Loucy (cell line): ENCODE measurements around the gene HOMEZ.
"Not testable (repeated sequence)": the region's sequence is repeated elsewhere in the genome, so short reads cannot be mapped to it uniquely, and the experiment has no call there.

ENCODE experiments used
- H2AFZ ChIP-seq: fragments of 200-600 bp; sonication (generic); 2 replicates; pipeline ENCODE4 v1.6.0; 2016; ENCODE audit warnings: antibody characterized with exemption, mild to moderate bottlenecking, low read length, moderate library complexity
- H3F3A ChIP-seq: fragments of 200-600 bp; 2 replicates; pipeline ENCODE4 v1.6.0; 2016; ENCODE audit warnings: antibody characterized with exemption, low read depth, mild to moderate bottlenecking
- H3K27me3 ChIP-seq: fragments of 200-600 bp; sonication (generic); 2 replicates; pipeline ENCODE4 v1.6.1; 2014; ENCODE audit warnings: low read length, mild to moderate bottlenecking; ENCODE audit not compliant: insufficient read depth, poor library complexity, severe bottlenecking
- H3K36me3 ChIP-seq: fragments of 200-600 bp; sonication (generic); 2 replicates; pipeline ENCODE4 v1.6.1; 2016; ENCODE audit warnings: low read length; ENCODE audit not compliant: insufficient read depth
- H3K4me1 ChIP-seq: fragments of 200-600 bp; sonication (generic); 2 replicates; pipeline ENCODE4 v1.5.1; 2014; ENCODE audit warnings: low read length, mild to moderate bottlenecking; ENCODE audit not compliant: insufficient read depth, poor library complexity, severe bottlenecking
- H3K4me2 ChIP-seq: fragments of 200-600 bp; sonication (generic); 2 replicates; pipeline ENCODE4 v1.6.0; 2014; ENCODE audit warnings: antibody characterized with exemption, low read length, low read depth, mild to moderate bottlenecking; ENCODE audit not compliant: poor library complexity, severe bottlenecking
- H3K4me3 ChIP-seq: fragments of 200-600 bp; sonication (generic); 2 replicates; pipeline ENCODE4 v1.5.1; 2014; ENCODE audit warnings: low read length, mild to moderate bottlenecking, mixed read lengths; ENCODE audit not compliant: poor library complexity, severe bottlenecking
- H3K79me2 ChIP-seq: fragments of 200-600 bp; sonication (generic); 2 replicates; pipeline ENCODE4 v1.6.1; 2014; ENCODE audit warnings: low read length; ENCODE audit not compliant: insufficient read depth
- H3K9ac ChIP-seq: fragments of 200-600 bp; sonication (generic); 2 replicates; pipeline ENCODE4 v1.6.0; 2014; ENCODE audit warnings: mild to moderate bottlenecking, low read depth, low read length, moderate library complexity; ENCODE audit not compliant: poor library complexity, severe bottlenecking
- H3K9me2 ChIP-seq: fragments of 200-600 bp; sonication (generic); replicated peaks from 2 replicates; pipeline ENCODE4 v1.6.1; 2016; ENCODE audit warnings: low read depth, low read length, mixed read lengths
- H3K9me3 ChIP-seq: fragments of 200-600 bp; sonication (generic); 2 replicates; pipeline ENCODE4 v1.6.1; 2014; ENCODE audit warnings: mild to moderate bottlenecking, antibody characterized with exemption, low read length, low read depth; ENCODE audit not compliant: insufficient read depth
- H4K20me1 ChIP-seq: fragments of 200-600 bp; sonication (generic); 2 replicates; pipeline ENCODE4 v1.6.0; 2014; ENCODE audit warnings: antibody characterized with exemption, low read length, mild to moderate bottlenecking; ENCODE audit not compliant: insufficient read depth, poor library complexity, severe bottlenecking
- EZH2phosphoT487 ChIP-seq: fragments of 200-600 bp; IDR thresholded peaks from 2 replicates; pipeline ENCODE4 v1.6.1; 2018; ENCODE audit warnings: antibody characterized with exemption, mild to moderate bottlenecking, moderate library complexity, borderline replicate concordance
- TF ChIP-seq, protein P1 (sequence below): fragments of 200-600 bp; sonication (generic); conservative IDR thresholded peaks from 2 replicates; pipeline ENCODE4 v1.5.1; 2014; ENCODE audit warnings: mild to moderate bottlenecking, antibody characterized with exemption, low read length

HOMEZ gene

DNA sequence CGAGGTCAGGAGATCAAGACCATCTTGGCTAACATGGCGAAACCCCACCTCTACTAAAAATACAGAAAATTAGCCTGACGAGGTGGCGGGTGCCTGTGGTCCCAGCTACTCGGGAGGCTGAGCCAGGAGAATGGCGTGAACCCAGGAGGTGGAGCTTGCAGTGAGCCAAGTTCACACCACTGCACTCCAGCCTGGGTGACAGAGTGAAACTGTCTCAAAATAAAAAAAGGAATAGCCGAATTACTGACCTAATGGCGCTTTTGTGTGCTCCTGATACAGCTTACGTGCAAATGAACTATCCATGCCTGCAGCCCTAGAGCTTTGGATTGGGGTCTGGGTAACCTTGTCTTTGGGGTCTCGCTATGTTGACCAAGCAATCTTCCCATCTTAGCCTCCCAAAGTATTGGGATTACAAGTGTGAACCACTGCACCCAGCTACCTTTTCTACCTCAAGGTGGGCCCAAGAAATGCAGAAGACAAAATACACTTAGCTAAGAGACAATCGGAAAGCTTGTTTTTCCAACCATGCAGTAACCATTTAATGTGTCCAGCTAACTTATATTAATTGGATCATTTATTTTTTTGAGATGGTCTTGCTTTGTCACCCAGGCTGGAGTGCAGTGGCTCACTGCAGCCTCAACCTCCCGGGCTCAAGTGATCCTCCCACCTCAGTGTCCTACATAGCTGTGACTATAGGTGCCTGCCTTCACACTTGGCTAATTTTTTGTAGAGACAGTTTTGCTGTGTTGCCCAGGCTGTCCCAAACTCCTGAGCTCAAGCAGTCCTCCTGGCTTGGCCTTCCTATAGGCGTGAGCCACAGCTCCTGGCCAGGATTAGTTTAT, 40.8 kb upstream of the HOMEZ start:
- no peak overlapping the region for H3K4me3 ChIP-seq
- peaks cover 18% of the 10 kb centered on the region for H3K4me1 ChIP-seq
- H3K27me3 ChIP-seq: no peaks in the 10 kb centered on the region
- no peaks in the 10 kb centered on the region for H3K9me3 ChIP-seq
- H2AFZ ChIP-seq: no peak overlapping the region
- H3K9ac ChIP-seq: no peak overlapping the region
- H3K4me2 ChIP-seq: no peak overlapping the region
- peaks cover 11% of the 10 kb centered on the region; the same call in 1 of the 2 replicates for H3F3A ChIP-seq
- H4K20me1 ChIP-seq: peaks cover 34% of the 10 kb centered on the region
- no peaks in the 10 kb centered on the region for H3K9me2 ChIP-seq
- peaks cover 25% of the 10 kb centered on the region; the same call in 1 of the 2 replicates for H3K36me3 ChIP-seq
- TF ChIP-seq, protein P1, sequence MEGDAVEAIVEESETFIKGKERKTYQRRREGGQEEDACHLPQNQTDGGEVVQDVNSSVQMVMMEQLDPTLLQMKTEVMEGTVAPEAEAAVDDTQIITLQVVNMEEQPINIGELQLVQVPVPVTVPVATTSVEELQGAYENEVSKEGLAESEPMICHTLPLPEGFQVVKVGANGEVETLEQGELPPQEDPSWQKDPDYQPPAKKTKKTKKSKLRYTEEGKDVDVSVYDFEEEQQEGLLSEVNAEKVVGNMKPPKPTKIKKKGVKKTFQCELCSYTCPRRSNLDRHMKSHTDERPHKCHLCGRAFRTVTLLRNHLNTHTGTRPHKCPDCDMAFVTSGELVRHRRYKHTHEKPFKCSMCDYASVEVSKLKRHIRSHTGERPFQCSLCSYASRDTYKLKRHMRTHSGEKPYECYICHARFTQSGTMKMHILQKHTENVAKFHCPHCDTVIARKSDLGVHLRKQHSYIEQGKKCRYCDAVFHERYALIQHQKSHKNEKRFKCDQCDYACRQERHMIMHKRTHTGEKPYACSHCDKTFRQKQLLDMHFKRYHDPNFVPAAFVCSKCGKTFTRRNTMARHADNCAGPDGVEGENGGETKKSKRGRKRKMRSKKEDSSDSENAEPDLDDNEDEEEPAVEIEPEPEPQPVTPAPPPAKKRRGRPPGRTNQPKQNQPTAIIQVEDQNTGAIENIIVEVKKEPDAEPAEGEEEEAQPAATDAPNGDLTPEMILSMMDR: no peak
- TF ChIP-seq EZH2phosphoT487: no peak
- peaks cover 33% of the 10 kb centered on the region for H3K79me2 ChIP-seq

DNA sequence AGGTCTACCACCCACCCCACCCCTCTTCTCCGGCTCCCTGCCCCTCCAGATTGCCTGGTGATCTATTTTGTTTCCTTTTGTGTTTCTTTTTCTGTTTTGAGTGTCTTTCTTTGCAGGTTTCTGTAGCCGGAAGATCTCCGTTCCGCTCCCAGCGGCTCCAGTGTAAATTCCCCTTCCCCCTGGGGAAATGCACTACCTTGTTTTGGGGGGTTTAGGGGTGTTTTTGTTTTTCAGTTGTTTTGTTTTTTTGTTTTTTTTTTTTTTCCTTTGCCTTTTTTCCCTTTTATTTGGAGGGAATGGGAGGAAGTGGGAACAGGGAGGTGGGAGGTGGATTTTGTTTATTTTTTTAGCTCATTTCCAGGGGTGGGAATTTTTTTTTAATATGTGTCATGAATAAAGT, 39.8 kb upstream of the HOMEZ start:
- H3K4me1 ChIP-seq: peaks cover 18% of the 10 kb centered on the region
- H2AFZ ChIP-seq: not testable (repeated sequence)

DNA sequence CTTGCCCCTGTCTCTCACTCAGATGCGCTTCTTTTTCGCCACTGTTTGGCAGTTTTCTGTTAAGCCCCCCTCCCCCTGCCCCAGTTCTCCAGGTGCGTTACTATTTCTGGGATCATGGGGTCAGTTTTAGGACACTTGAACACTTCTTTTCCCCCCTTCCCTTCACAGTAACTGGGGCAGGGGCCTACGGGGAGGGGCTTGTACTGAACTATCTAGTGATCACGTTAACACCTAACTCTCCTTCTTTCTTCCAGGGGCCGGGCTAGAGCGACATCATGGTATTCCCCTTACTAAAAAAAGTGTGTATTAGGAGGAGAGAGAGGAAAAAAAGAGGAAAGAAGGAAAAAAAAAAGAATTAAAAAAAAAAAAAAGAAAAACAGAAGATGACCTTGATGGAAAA, 39.1 kb upstream of the HOMEZ start:
- Histone ChIP-seq H3K4me2 (peak overlapping the region; percentile 99), H3K27me3 (no peaks in the 10 kb centered on the region), H3K79me2 (peaks cover 36% of the 10 kb centered on the region), H3K4me3 (no peak overlapping the region), H3F3A (peaks cover 11% of the 10 kb centered on the region; the same call in 1 of the 2 replicates), H2AFZ (no peak overlapping the region), H3K36me3 (peaks cover 25% of the 10 kb centered on the region; the same call in 1 of the 2 replicates), H3K4me1 (peaks cover 24% of the 10 kb centered on the region), H4K20me1 (peaks cover 34% of the 10 kb centered on the region), H3K9me3 (no peaks in the 10 kb centered on the region), H3K9ac (no peak overlapping the region), H3K9me2 (no peaks in the 10 kb centered on the region)
- no peak for TF ChIP-seq EZH2phosphoT487
- TF ChIP-seq, protein P1: no peak

More for the DNA sequence above, 39.8 kb upstream of the HOMEZ start:
- H3K9me2 ChIP-seq, H3K9ac ChIP-seq, H3K4me3 ChIP-seq, H3K4me2 ChIP-seq, H3K27me3 ChIP-seq, H3K9me3 ChIP-seq: not testable (repeated sequence)
- Histone ChIP-seq H3K79me2 (peaks cover 36% of the 10 kb centered on the region), H4K20me1 (peaks cover 34% of the 10 kb centered on the region), H3K36me3 (peaks cover 25% of the 10 kb centered on the region; the same call in 1 of the 2 replicates), H3F3A (peaks cover 11% of the 10 kb centered on the region; the same call in 1 of the 2 replicates)
